HCT116 (cell line): ENCODE data around the gene GALNS. TPM values are rescaled to one million over a fixed set of nuclear protein-coding genes. Genes with fewer than 3 reads are reported as not detected.

Experiments used
- ATAC-seq: fragments of 200-7000 bp; cut with Tn5 transposase; 2 replicates; pipeline ENCODE4 v1.9.1; 2020; ENCODE audit warnings: mild to moderate bottlenecking, moderate library complexity
- BruUV-seq: library from RNA; stranded (reverse); fragments of 400-500 nt; replicated peaks from 2 replicates; lab custom pipeline; 2021; lab: Mats Ljungman, UMichigan
- CTCF ChIA-PET: fragments of 300-600 bp; sonication (Branson Sonifier 250); formaldehyde crosslinking; loops from one replicate; lab custom pipeline; 2021; ENCODE audit warnings: antibody characterized with exemption; lab: Charles Lee
- POLR2A ChIA-PET: fragments of 300-600, 350-600 bp; sonication (Branson Sonifier 250); formaldehyde crosslinking; loops from one replicate; lab custom pipeline; 2021; ENCODE audit warnings: antibody characterized with exemption; lab: Charles Lee
- RAD21 ChIA-PET, 2 experiments: fragments of 300-600 bp; sonication (Branson Sonifier 250); formaldehyde crosslinking; loops; one replicate each; lab custom pipeline; 2023; ENCODE audit warnings: low total read pairs in 2 of 2; ENCODE audit not compliant: uncharacterized antibody in 2 of 2, unreplicated experiment in 2 of 2, low non-redundant PET in 1 of 2; lab: Charles Lee
- DNase-seq: peaks from one replicate; pipeline ENCODE4 v3.0.0-alpha.2; 2010; ENCODE audit warnings: low read depth, low spot score
- H2AFZ ChIP-seq: fragments of 200-600 bp; shearing (Covaris generic), sonication (generic); 2 replicates; pipeline ENCODE4 v1.6.1; 2017; ENCODE audit warnings: low read depth, mixed run types, mixed read lengths, antibody characterized with exemption, low read length; ENCODE audit not compliant: poor library complexity, severe bottlenecking
- H3K27ac ChIP-seq: 2 replicates; pipeline ENCODE4 v1.5.1; 2012; ENCODE audit warnings: low read depth, low read length
- H3K27me3 ChIP-seq: fragments of 200-600 bp; sonication (generic); 2 replicates; pipeline ENCODE4 v1.6.1; 2016; ENCODE audit warnings: mixed run types, low read length, mixed read lengths; ENCODE audit not compliant: insufficient read depth
- H3K36me3 ChIP-seq, 2 experiments: fragments of 200-500 bp in 1 of 2; fragments of 200-600 bp in 1 of 2; sonication (Bioruptor generic) in 1 of 2; sonication (generic) in 1 of 2; 2 replicates each; pipeline versions ENCODE4 v1.5.1 to v1.6.1; 2014 to 2016; ENCODE audit warnings: low read length in 2 of 2, inconsistent platforms in 1 of 2, mixed read lengths in 1 of 2, mixed run types in 1 of 2; ENCODE audit not compliant: insufficient read depth in 2 of 2, control insufficient read depth in 1 of 2
- H3K4me1 ChIP-seq, 2 experiments: fragments of 200-600 bp in 1 of 2; sonication (generic) in 1 of 2; 2 replicates each; pipeline versions ENCODE4 v1.5.1 to v1.6.1; 2012 to 2017; ENCODE audit warnings: low read length in 2 of 2, inconsistent platforms in 1 of 2, mild to moderate bottlenecking in 1 of 2, mixed read lengths in 1 of 2, mixed run types in 1 of 2, moderate library complexity in 1 of 2; ENCODE audit not compliant: insufficient read depth in 2 of 2, control insufficient read depth in 1 of 2
- H3K4me2 ChIP-seq: fragments of 200-600 bp; sonication (generic); 2 replicates; pipeline ENCODE4 v1.6.1; 2017; ENCODE audit warnings: mixed run types, low read length, mixed read lengths
- H3K4me3 ChIP-seq, 2 experiments: fragments of 200-600 bp in 1 of 2; sonication (generic) in 1 of 2; replicated peaks in 1 of 2; 2 replicates each; pipeline ENCODE4 v1.5.1; 2011 to 2016; ENCODE audit warnings: low read length in 2 of 2, control low read depth in 1 of 2, low read depth in 1 of 2, mild to moderate bottlenecking in 1 of 2, mixed read lengths in 1 of 2, mixed run types in 1 of 2
- H3K79me2 ChIP-seq: fragments of 200-600 bp; sonication (generic); 2 replicates; pipeline ENCODE4 v1.6.1; 2017; ENCODE audit warnings: mild to moderate bottlenecking, mixed run types, low read length, moderate library complexity, mixed read lengths; ENCODE audit not compliant: insufficient read depth
- H3K9ac ChIP-seq: fragments of 200-600 bp; sonication (generic); 2 replicates; pipeline ENCODE4 v1.6.1; 2016; ENCODE audit warnings: low read length, mixed read lengths
- H3K9me2 ChIP-seq: fragments of 200-600 bp; sonication (generic), shearing (Covaris generic); 2 replicates; pipeline ENCODE4 v1.6.1; 2017; ENCODE audit warnings: mixed run types, mild to moderate bottlenecking, moderate library complexity; ENCODE audit not compliant: insufficient read depth
- H3K9me3 ChIP-seq, 2 experiments: fragments of 200-500 bp in 1 of 2; fragments of 200-600 bp in 1 of 2; sonication (Bioruptor generic) in 1 of 2; sonication (generic) in 1 of 2; 2 replicates each; pipeline ENCODE4 v1.6.1; 2014 to 2017; ENCODE audit warnings: low read length in 2 of 2, mixed read lengths in 2 of 2, inconsistent platforms in 1 of 2, low read depth in 1 of 2, mild to moderate bottlenecking in 1 of 2, mixed run types in 1 of 2, moderate library complexity in 1 of 2; ENCODE audit not compliant: control insufficient read depth in 1 of 2, insufficient read depth in 1 of 2
- H4K20me1 ChIP-seq: fragments of 200-600 bp; sonication (generic), shearing (Covaris generic); 2 replicates; pipeline ENCODE4 v1.6.1; 2017; ENCODE audit warnings: mixed run types, mild to moderate bottlenecking, moderate library complexity; ENCODE audit not compliant: insufficient read depth
- JUND ChIP-seq: IDR thresholded peaks from 2 replicates; pipeline ENCODE4 v1.6.1; 2012
- POLR2A ChIP-seq: IDR thresholded peaks from 2 replicates; pipeline ENCODE4 v1.7.0; 2011; ENCODE audit warnings: borderline replicate concordance; ENCODE audit not compliant: insufficient read depth, insufficient read length; ENCODE audit errors: extremely low read depth
- POLR2AphosphoS5 ChIP-seq: IDR thresholded peaks from 2 replicates; pipeline ENCODE4 v1.6.1; 2011; ENCODE audit warnings: mild to moderate bottlenecking, low read depth, low read length, moderate library complexity
- ZBTB33 ChIP-seq: IDR thresholded peaks from 2 replicates; pipeline ENCODE4 v1.6.1; 2011; ENCODE audit warnings: mild to moderate bottlenecking, low read length, moderate library complexity; ENCODE audit not compliant: insufficient replicate concordance; ENCODE audit errors: extremely low read depth
- intact Hi-C: fragments of 100-400 bp; cut with micrococcal nuclease; formaldehyde crosslinking; loops from 2 replicates; pipeline ENCODE4 v1.10.0; 2022
- total RNA-seq: library from RNA; stranded (reverse); gene quantifications from one replicate; pipeline ENCODE4 v1.2.1, GENCODE V29; 2021; ENCODE audit not compliant: unreplicated experiment

The GALNS gene
- total RNA-seq, 1 experiment from 2014 or later, result 44.6 TPM

GRCh38 chr16:88813269-88814143 is 43.2 kb downstream of the GALNS start:
- Histone ChIP-seq H3K27ac (peak overlapping the region; percentile 100), H2AFZ (no peak overlapping the region), H3K4me2 (peak overlapping the region; percentile 94)
- TF ChIP-seq ZBTB33, result no peak
- TF ChIP-seq JUND, result no peak
- TF ChIP-seq POLR2A, result peak; percentile 73
- 0 out of 2 replicates have a peak, but pooled peaks have one; percentile 9 for TF ChIP-seq POLR2AphosphoS5
- TF ChIP-seq, all 23 proteins: peak for 2
- intact Hi-C loops, result loop anchor here (2.0 to 10.0 kb wide), 3 partner anchors 241 to 751 kb away; partner anchors contain the start of genes CDH15 and RPL13
- no peak for ATAC-seq
- BruUV-seq, result no TSS peak
- H3K36me3 ChIP-seq, result peaks cover 0 to 21% of the 10 kb centered on the region in 2 experiments; a peak in 1 of 4 replicates
- H4K20me1 ChIP-seq, result no peaks in the 10 kb centered on the region; the same call in 1 of the 2 replicates
- H3K79me2 ChIP-seq, result peaks cover 24% of the 10 kb centered on the region
- no peaks in the 10 kb centered on the region for H3K9me2 ChIP-seq
- H3K4me1 ChIP-seq, result peaks cover 22 to 53% of the 10 kb centered on the region in 2 experiments
- no peaks in the 10 kb centered on the region for H3K27me3 ChIP-seq
- H3K4me3 ChIP-seq, result peak overlapping the region; percentile 72 to 75
- CTCF ChIA-PET, result interaction anchor here (1.2 to 4.9 kb wide), 5 partner anchors 29 to 379 kb away, joined by 4 to 33 read pairs (median 8); partner anchors contain the start of genes GALNS, PIEZO1 and TRAPPC2L
- RAD21 ChIA-PET, result no interaction called here
- POLR2A ChIA-PET, result interaction anchor here (2.8 to 3.0 kb wide), 2 partner anchors 358 to 379 kb away, joined by 8 to 11 read pairs; partner anchors contain the start of gene CDH15
- H3K9me3 ChIP-seq, result no peaks in the 10 kb centered on the region
- no peak for DNase-seq
- peak overlapping the region; percentile 87 for H3K9ac ChIP-seq
